Measurements from ENCODE around the gene CDKN1A. TPM values are rescaled to one million over a fixed set of nuclear protein-coding genes. Genes with fewer than 3 reads are reported as not detected.

The CDKN1A gene
- polyA plus RNA-seq, 3 donors, result 117 to 1,223 (median 144) TPM

DNA sequence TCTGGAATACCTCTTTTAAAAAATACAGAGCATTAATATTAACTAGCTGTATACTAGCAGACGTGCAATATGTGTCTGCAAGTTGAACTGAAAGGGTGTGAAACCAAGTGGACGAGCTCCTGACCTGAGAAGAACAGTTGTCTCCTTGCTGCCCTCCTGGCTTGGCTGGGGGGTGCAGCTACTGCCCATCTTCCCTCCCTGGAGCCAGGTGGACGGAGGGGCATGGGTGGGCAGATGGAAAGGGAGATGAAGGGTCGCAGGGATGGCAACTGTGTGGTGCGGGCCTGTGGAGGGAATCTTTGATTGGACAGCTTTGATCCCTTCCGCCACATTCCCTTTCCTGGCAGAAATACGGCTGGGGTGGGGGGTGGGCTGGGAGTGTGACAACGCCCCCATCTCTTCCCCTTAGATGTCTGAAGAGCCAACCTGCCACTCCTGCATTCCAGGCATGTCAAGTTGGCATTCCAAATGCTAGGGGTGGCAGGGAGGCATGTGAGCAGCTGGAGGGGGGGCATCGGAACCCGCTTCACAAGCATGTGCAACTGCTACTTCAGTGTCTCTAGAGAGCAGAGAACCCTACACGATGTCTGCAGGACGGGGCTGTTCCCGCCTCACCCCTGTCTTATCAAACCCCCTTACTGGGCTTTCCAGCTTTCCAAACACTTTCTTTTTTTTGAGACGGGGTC, 47.0 kb upstream of the CDKN1A start:
- Mint-ChIP-seq H3K27me3 (ENCODE audit: low read depth in 3 of 3) (peaks cover 0 to 3% (median under 1%) of the 10 kb centered on the region in 3 donors), H3K4me3 (no peak overlapping the region), H3K27ac (no peak overlapping the region), H3K9me3 (no peaks in the 10 kb centered on the region), H3K36me3 (peaks cover 0 to 2% of the 10 kb centered on the region in 2 donors), H3K4me1 (peaks cover 33% of the 10 kb centered on the region)
- H4K20me1 ChIP-seq (ENCODE audit: insufficient read depth, low read length), result no peaks in the 10 kb centered on the region
- H3K4me2 ChIP-seq (replicated peaks; ENCODE audit: extremely low read depth, low read length, poor library complexity, severe bottlenecking), result no peak overlapping the region
- H3K36me3 ChIP-seq (replicated peaks in 1 of 2; ENCODE audit: control insufficient read depth in 1 of 2, insufficient read depth in 2 of 2, low read length in 2 of 2), result no peaks in the 10 kb centered on the region
- no peaks in the 10 kb centered on the region for H3K9me3 ChIP-seq (replicated peaks in 1 of 2; ENCODE audit: control insufficient read depth in 1 of 2, insufficient read depth in 1 of 2, low read length in 2 of 2)
- peaks cover 26 to 31% of the 10 kb centered on the region in 2 donors for H3K4me1 ChIP-seq (ENCODE audit: control insufficient read depth in 1 of 2, insufficient read depth in 2 of 2, low read length in 2 of 2)
- TF ChIP-seq, protein P1, sequence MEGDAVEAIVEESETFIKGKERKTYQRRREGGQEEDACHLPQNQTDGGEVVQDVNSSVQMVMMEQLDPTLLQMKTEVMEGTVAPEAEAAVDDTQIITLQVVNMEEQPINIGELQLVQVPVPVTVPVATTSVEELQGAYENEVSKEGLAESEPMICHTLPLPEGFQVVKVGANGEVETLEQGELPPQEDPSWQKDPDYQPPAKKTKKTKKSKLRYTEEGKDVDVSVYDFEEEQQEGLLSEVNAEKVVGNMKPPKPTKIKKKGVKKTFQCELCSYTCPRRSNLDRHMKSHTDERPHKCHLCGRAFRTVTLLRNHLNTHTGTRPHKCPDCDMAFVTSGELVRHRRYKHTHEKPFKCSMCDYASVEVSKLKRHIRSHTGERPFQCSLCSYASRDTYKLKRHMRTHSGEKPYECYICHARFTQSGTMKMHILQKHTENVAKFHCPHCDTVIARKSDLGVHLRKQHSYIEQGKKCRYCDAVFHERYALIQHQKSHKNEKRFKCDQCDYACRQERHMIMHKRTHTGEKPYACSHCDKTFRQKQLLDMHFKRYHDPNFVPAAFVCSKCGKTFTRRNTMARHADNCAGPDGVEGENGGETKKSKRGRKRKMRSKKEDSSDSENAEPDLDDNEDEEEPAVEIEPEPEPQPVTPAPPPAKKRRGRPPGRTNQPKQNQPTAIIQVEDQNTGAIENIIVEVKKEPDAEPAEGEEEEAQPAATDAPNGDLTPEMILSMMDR (IDR thresholded peaks at IDR 0.05), result no peak
- no peak overlapping the region for H3K4me3 ChIP-seq (replicated peaks in 1 of 3; ENCODE audit: low read depth in 2 of 3, low read length in 3 of 3)
- H3K27ac ChIP-seq (ENCODE audit: low read depth in 1 of 2, low read length in 2 of 2), result no peak overlapping the region
- H3K27me3 ChIP-seq (ENCODE audit: control insufficient read depth in 2 of 2, insufficient read depth in 2 of 2, low read length in 2 of 2), result no peaks in the 10 kb centered on the region
- intact Hi-C loops (cut with micrococcal nuclease), result no loop called here
- no peaks in the 10 kb centered on the region for H3K79me2 ChIP-seq (ENCODE audit: insufficient read depth, low read length)
- WGBS (ENCODE audit: insufficient coverage), result 98% methylated on average over 5 of the region's 14 CpGs
- DNase-seq, result no peak
- H3K9ac ChIP-seq (ENCODE audit: insufficient read depth, low read length, poor library complexity, severe bottlenecking), result no peak overlapping the region
- H2AFZ ChIP-seq (ENCODE audit: insufficient read depth, low read depth, low read length, poor library complexity, severe bottlenecking), result no peak overlapping the region

DNA sequence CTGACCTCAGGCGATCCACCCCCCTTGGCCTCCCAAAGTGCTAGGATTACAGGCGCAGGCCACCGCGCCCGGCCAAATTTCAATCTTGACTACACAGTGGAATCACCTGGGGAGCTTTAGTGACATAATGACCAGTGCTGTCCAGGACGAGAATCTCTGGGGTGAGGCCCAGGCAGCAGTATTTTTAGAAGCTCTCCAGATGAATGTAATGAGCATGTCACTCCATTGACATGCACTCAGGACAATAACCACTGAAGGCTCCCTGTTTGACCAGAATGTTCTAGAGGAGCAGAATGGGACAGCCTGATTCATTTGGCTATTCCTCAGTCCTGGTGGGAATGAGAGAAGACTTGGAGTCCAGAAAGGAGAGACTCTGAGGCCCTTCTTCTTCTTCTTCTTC, 45.1 kb upstream of the CDKN1A start:
- H3K4me1 Mint-ChIP-seq, result peaks cover 25% of the 10 kb centered on the region
- no peaks in the 10 kb centered on the region for H4K20me1 ChIP-seq (ENCODE audit: insufficient read depth, low read length)
- H3K4me1 ChIP-seq (ENCODE audit: control insufficient read depth in 1 of 2, insufficient read depth in 2 of 2, low read length in 2 of 2), result peaks cover 16 to 18% of the 10 kb centered on the region in 2 donors
- H3K4me2 ChIP-seq (replicated peaks; ENCODE audit: extremely low read depth, low read length, poor library complexity, severe bottlenecking), result no peak overlapping the region
- H2AFZ ChIP-seq (ENCODE audit: insufficient read depth, low read depth, low read length, poor library complexity, severe bottlenecking), result no peak overlapping the region
- no peak overlapping the region for H3K4me3 ChIP-seq (replicated peaks in 1 of 3; ENCODE audit: low read depth in 2 of 3, low read length in 3 of 3)
- H3K9me3 Mint-ChIP-seq, result no peaks in the 10 kb centered on the region
- no peak overlapping the region for H3K9ac ChIP-seq (ENCODE audit: insufficient read depth, low read length, poor library complexity, severe bottlenecking)
- H3K9me3 ChIP-seq (replicated peaks in 1 of 2; ENCODE audit: control insufficient read depth in 1 of 2, insufficient read depth in 1 of 2, low read length in 2 of 2), result no peaks in the 10 kb centered on the region
- H3K27ac Mint-ChIP-seq, result no peak overlapping the region
- no peaks in the 10 kb centered on the region for H3K27me3 ChIP-seq (ENCODE audit: control insufficient read depth in 2 of 2, insufficient read depth in 2 of 2, low read length in 2 of 2)
- H3K27ac ChIP-seq (ENCODE audit: low read depth in 1 of 2, low read length in 2 of 2), result no peak overlapping the region
- TF ChIP-seq, protein P1 (IDR thresholded peaks at IDR 0.05), result no peak
- 96% methylated on average over 4 of the region's 6 CpGs for WGBS (ENCODE audit: insufficient coverage)
- no peak for DNase-seq
- intact Hi-C loops (cut with micrococcal nuclease), result no loop called here
- H3K79me2 ChIP-seq (ENCODE audit: insufficient read depth, low read length), result no peaks in the 10 kb centered on the region
- no peak overlapping the region for H3K4me3 Mint-ChIP-seq
- no peaks in the 10 kb centered on the region for H3K36me3 ChIP-seq (replicated peaks in 1 of 2; ENCODE audit: control insufficient read depth in 1 of 2, insufficient read depth in 2 of 2, low read length in 2 of 2)
- peaks cover 0 to 3% (median 2%) of the 10 kb centered on the region in 3 donors for H3K27me3 Mint-ChIP-seq (ENCODE audit: low read depth in 3 of 3)
- H3K36me3 Mint-ChIP-seq, result no peaks in the 10 kb centered on the region

All from CD14-positive monocyte (primary cell).